K562 (cell line): ENCODE measurements around the gene SHISAL2B. TPM values are rescaled to one million over a fixed set of nuclear protein-coding genes. Genes with fewer than 3 reads are reported as not detected.

ENCODE experiments used
- ATAC-seq: fragments of 200-7000 bp; cut with Tn5 transposase; 3 replicates; pipeline ENCODE4 v1.9.1; 2020; ENCODE audit warnings: moderate library complexity
- BruUV-seq: library from RNA; stranded (reverse); fragments of 400-500 nt; replicated peaks from 2 replicates; lab custom pipeline; 2021; lab: Mats Ljungman, UMichigan
- CTCF ChIA-PET: fragments of 300-600 bp; formaldehyde crosslinking; extraction: SDS; loops from one replicate; lab custom pipeline; 2021; ENCODE audit warnings: low intra/inter-chr PET ratio; lab: Yijun Ruan, JAX
- POLR2A ChIA-PET: fragments of 300-600, 350-650 bp; sonication (Branson Sonifier 250); formaldehyde crosslinking; extraction: SDS; loops from one replicate; lab custom pipeline; 2021; ENCODE audit warnings: antibody characterized with exemption, inconsistent platforms; lab: Yijun Ruan, JAX
- DNase-seq, 4 experiments: peaks; one replicate each; pipeline versions ENCODE4 v3.0.0 to v3.0.0-alpha.2; 2011 to 2018; ENCODE audit warnings: low spot score in 3 of 4, mixed read lengths in 3 of 4; ENCODE audit errors: extremely low read depth in 1 of 4
- FAIRE-seq: peaks from 2 replicates; lab custom pipeline; 2011; peaks lifted over from hg19 to GRCh38; lab: Jason Lieb, UNC
- H2AFZ ChIP-seq: 2 replicates; pipeline ENCODE4 v1.6.0; 2011; ENCODE audit warnings: low read depth, low read length, control low read depth, inconsistent platforms
- H3K27ac ChIP-seq: fragments of 200-600 bp; 3 replicates; pipeline ENCODE4 v1.8.0; 2011; ENCODE audit warnings: low read depth, mild to moderate bottlenecking, control low read depth, inconsistent platforms, low read length, moderate library complexity, mixed read lengths; ENCODE audit errors: extremely low read depth
- H3K27me3 ChIP-seq, 2 experiments: fragments of 300-600 bp in 1 of 2; 2 replicates in 1 of 2; 3 replicates in 1 of 2; pipeline versions ENCODE4 v1.6.0 to v1.8.0; 2011; ENCODE audit warnings: inconsistent platforms in 2 of 2, low read length in 2 of 2, mild to moderate bottlenecking in 1 of 2, mixed read lengths in 1 of 2, moderate library complexity in 1 of 2; ENCODE audit not compliant: control insufficient read depth in 2 of 2, insufficient read depth in 2 of 2
- H3K36me3 ChIP-seq: fragments of 300-600 bp; 3 replicates; pipeline ENCODE4 v1.8.0; 2011; ENCODE audit warnings: mild to moderate bottlenecking, low read length, inconsistent platforms; ENCODE audit not compliant: control insufficient read depth, insufficient read depth
- H3K4me1 ChIP-seq, 2 experiments: fragments of 200-600 bp in 1 of 2; replicated peaks in 1 of 2; 2 replicates in 1 of 2; 3 replicates in 1 of 2; pipeline versions ENCODE4 v1.5.1 to v1.8.0; 2011; ENCODE audit warnings: inconsistent platforms in 2 of 2, low read length in 2 of 2, mild to moderate bottlenecking in 1 of 2, mixed read lengths in 1 of 2, moderate library complexity in 1 of 2; ENCODE audit not compliant: control insufficient read depth in 2 of 2, insufficient read depth in 2 of 2
- H3K4me2 ChIP-seq: 2 replicates; pipeline ENCODE4 v1.6.1; 2011; ENCODE audit warnings: low read length, control low read depth, inconsistent platforms, mixed read lengths; ENCODE audit not compliant: insufficient read depth
- H3K4me3 ChIP-seq: fragments of 200-600 bp; sonication (generic), shearing (Covaris generic); 2 replicates; pipeline ENCODE4 v1.5.1; 2016; ENCODE audit warnings: control low read depth, inconsistent platforms
- H3K79me2 ChIP-seq: fragments of 200-600 bp; 3 replicates; pipeline ENCODE4 v1.8.0; 2011; ENCODE audit warnings: low read length, inconsistent platforms; ENCODE audit not compliant: control insufficient read depth, insufficient read depth
- H3K9ac ChIP-seq, 2 experiments: 2 replicates each; pipeline versions ENCODE4 v1.6.0 to v1.6.1; 2011; ENCODE audit warnings: low read depth in 2 of 2, low read length in 2 of 2, control low read depth in 1 of 2, inconsistent platforms in 1 of 2, mild to moderate bottlenecking in 1 of 2, mixed read lengths in 1 of 2; ENCODE audit not compliant: insufficient read depth in 1 of 2
- H3K9me1 ChIP-seq: one replicate; pipeline ENCODE4 v1.6.0; 2011; ENCODE audit warnings: inconsistent platforms, mild to moderate bottlenecking, low read length, moderate library complexity; ENCODE audit not compliant: control insufficient read depth, insufficient read depth
- H3K9me3 ChIP-seq: replicated peaks from 2 replicates; pipeline ENCODE4 v1.5.1; 2011; ENCODE audit warnings: low read depth, low read length, inconsistent platforms; ENCODE audit not compliant: control insufficient read depth, insufficient read depth
- H4K20me1 ChIP-seq: replicated peaks from 2 replicates; pipeline ENCODE4 v1.6.1; 2011; ENCODE audit warnings: low read length, inconsistent platforms, mixed read lengths; ENCODE audit not compliant: control insufficient read depth, insufficient read depth
- DNMT1 ChIP-seq: fragments of 450-650 bp; IDR thresholded peaks from 2 replicates; pipeline ENCODE4 v1.6.1; 2016; ENCODE audit warnings: antibody characterized with exemption, mild to moderate bottlenecking
- GTF2E2 ChIP-seq: fragments of 200-800 bp; sonication (Bioruptor generic); IDR thresholded peaks from 2 replicates; pipeline ENCODE4 v1.6.1; 2016; ENCODE audit warnings: missing genetic modification characterization, missing compliant biosample characterization
- HSF4 ChIP-seq: fragments of 250-450 bp; sonication (Bioruptor Pico); IDR thresholded peaks from 2 replicates; pipeline ENCODE4 v2.1.2; 2022; ENCODE audit warnings: mild to moderate bottlenecking, moderate library complexity, borderline replicate concordance
- MEIS2 ChIP-seq: fragments of 450-650 bp; IDR thresholded peaks from 2 replicates; pipeline ENCODE4 v1.6.1; 2014; ENCODE audit warnings: mild to moderate bottlenecking; ENCODE audit not compliant: partially characterized antibody
- NCOA1 ChIP-seq: fragments of 450-650 bp; IDR thresholded peaks from 2 replicates; pipeline ENCODE4 v1.6.1; 2016; ENCODE audit warnings: low read depth
- PHB ChIP-seq: fragments of 250-450 bp; sonication (Bioruptor Pico); IDR thresholded peaks from 2 replicates; pipeline ENCODE4 v1.5.0; 2021
- RBM15 ChIP-seq: fragments of 200-400 bp; formaldehyde crosslinking; IDR thresholded peaks from 2 replicates; pipeline ENCODE4 v1.6.1; 2018; ENCODE audit warnings: mild to moderate bottlenecking, low read length, moderate library complexity; ENCODE audit not compliant: insufficient read depth
- ZNF217 ChIP-seq: sonication (generic); formaldehyde crosslinking; IDR thresholded peaks from 2 replicates; pipeline ENCODE4 v1.8.0; 2022; ENCODE audit warnings: mild to moderate bottlenecking, missing genetic modification reagents
- ZNF449 ChIP-seq: fragments of 250-450 bp; sonication (Bioruptor Pico); IDR thresholded peaks from 2 replicates; pipeline ENCODE4 v1.8.0; 2022; ENCODE audit warnings: moderate library complexity, mild to moderate bottlenecking, inconsistent platforms
- ZNF586 ChIP-seq: fragments of 450-650 bp; formaldehyde crosslinking; conservative IDR thresholded peaks from 2 replicates; pipeline ENCODE4 v1.4.0; 2020; ENCODE audit warnings: mild to moderate bottlenecking, moderate library complexity
- WGBS: fragments of 100-300 bp; shearing (Covaris generic); methylation state at CpG from one replicate; pipeline ENCODE4 v1.1.6; 2016; ENCODE audit warnings: low coverage, mixed read lengths; ENCODE audit not compliant: insufficient coverage; ENCODE audit errors: missing lambda C conversion rate; 5-methylcytosine and 5-hydroxymethylcytosine counted together
- in situ Hi-C: fragments of 300-500 bp; cut with MboI; formaldehyde crosslinking; loops from 4 replicates; pipeline ENCODE4 v1.15.0; 2018; ENCODE audit warnings: inconsistent platforms, mixed read lengths
- intact Hi-C: fragments of 100-400 bp; cut with micrococcal nuclease; formaldehyde crosslinking; loops from 2 replicates; pipeline ENCODE4 v1.14.2; 2022
- polyA plus RNA-seq, 8 experiments: library from polyadenylated mRNA; depleted of rRNA in 4 of 8; stranded (reverse) in 5 of 8; unstranded in 3 of 8; fragments of >200 nt; fragmentation: Nextera tagmentation in 2 of 8; fragmentation: Illumina TruSeq in 1 of 8; extraction: Ambion mirVana in 2 of 8; extraction: Trizol in 1 of 8; gene quantifications; 2 replicates each; pipeline versions ENCODE4 v1.2.1 to v1.2.3, GENCODE V29; 2011 to 2014; ENCODE audit warnings: inconsistent platforms in 1 of 8, missing spikeins in 1 of 8
- total RNA-seq, 7 experiments: library from RNA; depleted of rRNA in 6 of 7; stranded (reverse); fragments of >200 nt in 6 of 7; fragmentation: Illumina TruSeq in 2 of 7; extraction: Trizol in 2 of 7; gene quantifications; 2 replicates each; pipeline versions ENCODE4 v1.2.1 to v1.2.3, GENCODE V29; 2011 to 2021; ENCODE audit warnings: low replicate concordance in 1 of 7

SHISAL2B gene
- total and polyA plus RNA-seq, 9 of the 15 experiments (the other 6 are each of a cell fraction or from before 2014, with no cell fraction given), result not detected

GRCh38 chr5:64644831-64645230 lies 45.5 kb upstream of the SHISAL2B start:
- no peak overlapping the region for H3K9ac ChIP-seq
- H3K4me3 ChIP-seq, result no peak overlapping the region
- no peaks in the 10 kb centered on the region for H3K9me3 ChIP-seq
- H3K27ac ChIP-seq, result no peak overlapping the region
- H3K36me3 ChIP-seq, result no peaks in the 10 kb centered on the region
- BruUV-seq, result no TSS peak
- FAIRE-seq, result no peak
- POLR2A ChIA-PET, result interaction anchor here (1.6 kb wide), 1 partner anchor 8 kb away, joined by 7 read pairs; no protein-coding TSS in a partner anchor
- intact Hi-C loops (no loop called here), in situ Hi-C loops (loop anchor here (25.0 kb wide), 1 partner anchor 842 kb away; the partner anchor contains the start of gene ADAMTS6)
- CTCF ChIA-PET, result no interaction called here
- H3K4me1 ChIP-seq, result no peaks in the 10 kb centered on the region
- TF ChIP-seq ZNF217, result no peak
- no peak for TF ChIP-seq GTF2E2 (tag)
- TF ChIP-seq HSF4 (CRISPR knock-in tag), result no peak
- no peak for TF ChIP-seq PHB (CRISPR knock-in tag)
- TF ChIP-seq DNMT1, result no peak
- TF ChIP-seq NCOA1, result no peak
- no peak for TF ChIP-seq MEIS2
- no peak for ATAC-seq
- no peaks in the 10 kb centered on the region for H4K20me1 ChIP-seq
- H3K4me2 ChIP-seq, result no peak overlapping the region
- no peak for DNase-seq
- no peaks in the 10 kb centered on the region for H3K27me3 ChIP-seq
- H3K79me2 ChIP-seq, result no peaks in the 10 kb centered on the region
- H2AFZ ChIP-seq, result peak overlapping the region; percentile 6; the same call in 1 of the 2 replicates
- H3K9me1 ChIP-seq, result no peaks in the 10 kb centered on the region

GRCh38 chr5:64646169-64646568 lies 44.1 kb upstream of the SHISAL2B start:
- in situ Hi-C loops, result loop anchor here (25.0 kb wide), 1 partner anchor 841 kb away; the partner anchor contains the start of gene ADAMTS6
- no peak for TF ChIP-seq ZNF449 (CRISPR knock-in tag)
- no peak for TF ChIP-seq ZNF586 (CRISPR knock-in tag)
- no peak for TF ChIP-seq RBM15
- TF ChIP-seq MEIS2, result no peak
- no peaks in the 10 kb centered on the region for H3K79me2 ChIP-seq
- ATAC-seq (no peak), DNase-seq (no peak), FAIRE-seq (no peak)
- H3K9me1 ChIP-seq, result no peaks in the 10 kb centered on the region
- no peaks in the 10 kb centered on the region for H3K9me3 ChIP-seq
- H3K4me1 ChIP-seq, result no peaks in the 10 kb centered on the region
- no peaks in the 10 kb centered on the region for H4K20me1 ChIP-seq
- H3K27ac ChIP-seq, result no peak overlapping the region
- H2AFZ ChIP-seq, result no peak overlapping the region
- intact Hi-C loops, result no loop called here
- CTCF ChIA-PET, result no interaction called here
- BruUV-seq, result no TSS peak
- WGBS, result 0% methylated on average over 3 of the region's 3 CpGs
- H3K27me3 ChIP-seq, result no peaks in the 10 kb centered on the region
- POLR2A ChIA-PET, result interaction anchor here (0.6 kb wide), 1 partner anchor 77 kb away, joined by 3 read pairs; no protein-coding TSS in a partner anchor
- no peak overlapping the region for H3K4me2 ChIP-seq
- H3K9ac ChIP-seq, result no peak overlapping the region
- no peaks in the 10 kb centered on the region for H3K36me3 ChIP-seq
- no peak overlapping the region for H3K4me3 ChIP-seq
